ENCODE data around the gene LDB2.
"Not testable (repeated sequence)": the region's sequence is repeated elsewhere in the genome, so short reads cannot be mapped to it uniquely, and the experiment has no call there.

LDB2 gene

GRCh38 chr4:16897991-16898827 lies at the start of gene LDB2:
LDB2 (minus strand) TSS chr4:16898645.
- H3K36me3 ChIP-seq (ENCODE audit: insufficient read depth, insufficient read length, low read length), result no peaks in the 10 kb centered on the region
- H3K4me1 ChIP-seq (ENCODE audit: insufficient read depth, insufficient read length), result no peaks in the 10 kb centered on the region

GRCh38 chr4:16942491-16942890 lies 44.0 kb upstream of the LDB2 start:
- H3K9me3 ChIP-seq (ENCODE audit: insufficient read depth, low read length), result peaks cover 13% of the 10 kb centered on the region; the same call in 1 of the 2 replicates
- no peaks in the 10 kb centered on the region for H3K4me1 ChIP-seq (ENCODE audit: insufficient read depth, insufficient read length)
- no peaks in the 10 kb centered on the region for H3K27me3 ChIP-seq (ENCODE audit: insufficient read depth, insufficient read length)
- H3K4me3 ChIP-seq (ENCODE audit: insufficient read length, low read depth), result no peak overlapping the region
- DNase-seq (ENCODE audit: low read depth, low spot score), result no peak
- no peak for TF ChIP-seq SUZ12 (IDR thresholded peaks at IDR 0.05; ENCODE audit: extremely low read depth, insufficient read depth, insufficient read length)
- no peak for TF ChIP-seq YY1 (IDR thresholded peaks at IDR 0.05; ENCODE audit: insufficient read depth, insufficient read length)
- TF ChIP-seq ZNF274 (IDR thresholded peaks at IDR 0.05; ENCODE audit: low read depth, low read length), result no peak
- H3K9ac ChIP-seq (ENCODE audit: insufficient read length, low read depth), result no peak overlapping the region
- no peaks in the 10 kb centered on the region for H3K36me3 ChIP-seq (ENCODE audit: insufficient read depth, insufficient read length, low read length)

More at GRCh38 chr4:16897991-16898827, at the start of gene LDB2:
- Histone ChIP-seq H3K27me3 (ENCODE audit: insufficient read depth, insufficient read length) (no peaks in the 10 kb centered on the region), H3K4me3 (ENCODE audit: insufficient read length, low read depth) (peak within 1 kb of the TSS; percentile 73), H3K9ac (ENCODE audit: insufficient read length, low read depth) (peak within 1 kb of the TSS; percentile 76), H3K9me3 (ENCODE audit: insufficient read depth, low read length) (no peaks in the 10 kb centered on the region)
- TF ChIP-seq ZNF274 (IDR thresholded peaks at IDR 0.05; ENCODE audit: low read depth, low read length), result no peak
- TF ChIP-seq YY1 (IDR thresholded peaks at IDR 0.05; ENCODE audit: insufficient read depth, insufficient read length), result no peak
- TF ChIP-seq SUZ12 (IDR thresholded peaks at IDR 0.05; ENCODE audit: extremely low read depth, insufficient read depth, insufficient read length), result no peak
- DNase-seq (ENCODE audit: low read depth, low spot score), result no peak

DNA sequence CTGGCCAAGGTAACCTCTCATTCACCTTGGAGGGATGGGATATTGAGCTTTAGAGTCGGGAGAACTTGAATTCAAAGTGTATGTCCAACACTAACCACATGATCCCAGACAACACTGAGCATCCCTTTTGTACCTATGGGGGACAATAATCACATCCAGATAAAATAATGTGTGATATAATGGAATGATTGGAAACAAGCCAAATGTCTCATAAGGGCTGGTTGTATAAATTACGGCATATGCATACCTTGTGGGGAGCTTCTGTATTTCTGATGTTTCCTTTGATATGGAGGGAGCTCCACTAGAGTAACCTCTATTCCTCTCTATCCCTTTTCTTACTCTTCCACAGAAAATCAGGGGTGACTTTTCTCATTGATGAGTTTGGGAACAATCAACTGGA lies 40.7 kb upstream of the LDB2 start:
- DNase-seq (ENCODE audit: low read depth, low spot score), result no peak
- no peak overlapping the region for H3K4me3 ChIP-seq (ENCODE audit: insufficient read length, low read depth)
- no peak overlapping the region for H3K9ac ChIP-seq (ENCODE audit: insufficient read length, low read depth)
- no peaks in the 10 kb centered on the region for H3K27me3 ChIP-seq (ENCODE audit: insufficient read depth, insufficient read length)
- no peaks in the 10 kb centered on the region for H3K36me3 ChIP-seq (ENCODE audit: insufficient read depth, insufficient read length, low read length)
- peaks cover 13% of the 10 kb centered on the region; the same call in 1 of the 2 replicates for H3K9me3 ChIP-seq (ENCODE audit: insufficient read depth, low read length)
- no peaks in the 10 kb centered on the region for H3K4me1 ChIP-seq (ENCODE audit: insufficient read depth, insufficient read length)
- no peak for TF ChIP-seq SUZ12 (IDR thresholded peaks at IDR 0.05; ENCODE audit: extremely low read depth, insufficient read depth, insufficient read length)
- no peak for TF ChIP-seq ZNF274 (IDR thresholded peaks at IDR 0.05; ENCODE audit: low read depth, low read length)
- TF ChIP-seq YY1 (IDR thresholded peaks at IDR 0.05; ENCODE audit: insufficient read depth, insufficient read length), result no peak

DNA sequence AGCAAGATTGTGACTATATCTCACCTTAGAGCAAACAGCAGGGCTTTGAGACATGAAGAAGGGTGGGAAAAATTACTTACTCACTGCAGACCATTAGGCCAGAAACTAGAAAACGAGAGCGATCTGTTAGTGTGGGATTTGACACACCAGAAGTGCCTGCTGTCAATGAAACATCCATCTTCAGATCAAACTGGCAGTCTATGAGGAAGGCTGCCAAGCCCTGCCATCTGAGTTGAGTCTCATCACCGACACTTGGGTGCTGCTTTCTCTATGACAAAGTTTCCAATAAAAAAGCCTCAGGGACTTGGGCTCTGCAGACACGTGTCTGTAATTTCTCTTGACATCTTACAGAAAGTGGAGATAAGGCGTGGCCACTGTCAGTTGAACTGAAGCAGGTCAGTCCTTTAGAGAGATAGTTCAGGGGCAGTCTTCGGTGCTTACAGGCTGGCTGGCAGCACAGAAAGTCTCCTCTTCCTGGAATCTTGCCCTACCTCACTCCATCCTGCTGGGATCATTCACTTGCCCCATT lies 40.1 kb upstream of the LDB2 start:
- no peak for DNase-seq (ENCODE audit: low read depth, low spot score)
- Histone ChIP-seq H3K4me1 (ENCODE audit: insufficient read depth, insufficient read length) (no peaks in the 10 kb centered on the region), H3K27me3 (ENCODE audit: insufficient read depth, insufficient read length) (no peaks in the 10 kb centered on the region), H3K9me3 (ENCODE audit: insufficient read depth, low read length) (peaks cover 13% of the 10 kb centered on the region; the same call in 1 of the 2 replicates), H3K9ac (ENCODE audit: insufficient read length, low read depth) (no peak overlapping the region), H3K4me3 (ENCODE audit: insufficient read length, low read depth) (no peak overlapping the region), H3K36me3 (ENCODE audit: insufficient read depth, insufficient read length, low read length) (no peaks in the 10 kb centered on the region)
- TF ChIP-seq SUZ12 (IDR thresholded peaks at IDR 0.05; ENCODE audit: extremely low read depth, insufficient read depth, insufficient read length), result no peak
- TF ChIP-seq YY1 (IDR thresholded peaks at IDR 0.05; ENCODE audit: insufficient read depth, insufficient read length), result no peak
- TF ChIP-seq ZNF274 (IDR thresholded peaks at IDR 0.05; ENCODE audit: low read depth, low read length), result no peak

- DNase-seq (ENCODE audit: low read depth, low spot score), result no peak
- Histone ChIP-seq H3K27me3 (ENCODE audit: insufficient read depth, insufficient read length) (no peaks in the 10 kb centered on the region), H3K9ac (ENCODE audit: insufficient read length, low read depth) (no peak overlapping the region), H3K4me3 (ENCODE audit: insufficient read length, low read depth) (no peak overlapping the region), H3K9me3 (ENCODE audit: insufficient read depth, low read length) (no peaks in the 10 kb centered on the region), H3K36me3 (ENCODE audit: insufficient read depth, insufficient read length, low read length) (no peaks in the 10 kb centered on the region), H3K4me1 (ENCODE audit: insufficient read depth, insufficient read length) (peaks cover 2% of the 10 kb centered on the region)
- TF ChIP-seq ZNF274 (IDR thresholded peaks at IDR 0.05; ENCODE audit: low read depth, low read length) (no peak), SUZ12 (IDR thresholded peaks at IDR 0.05; ENCODE audit: extremely low read depth, insufficient read depth, insufficient read length) (no peak), YY1 (IDR thresholded peaks at IDR 0.05; ENCODE audit: insufficient read depth, insufficient read length) (no peak)
These were observed 33.2 kb upstream of the LDB2 start for GRCh38 chr4:16931339-16932305.

DNA sequence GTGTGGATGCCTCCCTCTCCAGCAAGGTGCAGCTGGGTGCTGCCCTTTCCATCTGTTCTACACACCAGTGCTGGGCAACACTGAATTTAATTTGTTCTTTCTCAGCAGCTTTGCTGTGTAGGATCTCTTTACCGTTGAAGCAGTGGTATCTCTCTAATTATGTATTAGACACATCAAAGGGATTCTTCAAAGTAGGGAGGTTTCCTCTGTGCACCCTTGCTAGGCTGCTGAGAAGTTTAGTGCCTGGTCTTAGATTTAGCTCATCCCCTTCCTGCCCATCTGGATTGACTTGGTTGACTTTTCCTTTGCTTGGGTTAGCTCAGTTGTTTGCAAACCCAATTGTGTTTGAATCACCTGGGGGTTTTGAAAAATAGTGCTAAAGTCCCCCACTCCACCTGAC lies 27.8 kb upstream of the LDB2 start:
- TF ChIP-seq YY1 (IDR thresholded peaks at IDR 0.05; ENCODE audit: insufficient read depth, insufficient read length), result no peak
- TF ChIP-seq ZNF274 (IDR thresholded peaks at IDR 0.05; ENCODE audit: low read depth, low read length), result no peak
- no peak for TF ChIP-seq SUZ12 (IDR thresholded peaks at IDR 0.05; ENCODE audit: extremely low read depth, insufficient read depth, insufficient read length)
- H3K36me3 ChIP-seq (ENCODE audit: insufficient read depth, insufficient read length, low read length), result no peaks in the 10 kb centered on the region
- no peaks in the 10 kb centered on the region for H3K9me3 ChIP-seq (ENCODE audit: insufficient read depth, low read length)
- H3K4me1 ChIP-seq (ENCODE audit: insufficient read depth, insufficient read length), result peaks cover under 1% of the 10 kb centered on the region
- H3K27me3 ChIP-seq (ENCODE audit: insufficient read depth, insufficient read length), result no peaks in the 10 kb centered on the region
- no peak overlapping the region for H3K4me3 ChIP-seq (ENCODE audit: insufficient read length, low read depth)
- DNase-seq (ENCODE audit: low read depth, low spot score), result no peak
- no peak overlapping the region for H3K9ac ChIP-seq (ENCODE audit: insufficient read length, low read depth)

GRCh38 chr4:16918716-16919115 lies 20.3 kb upstream of the LDB2 start:
- not testable (repeated sequence) for DNase-seq (ENCODE audit: low read depth, low spot score); H3K4me1 ChIP-seq (ENCODE audit: insufficient read depth, insufficient read length); H3K36me3 ChIP-seq (ENCODE audit: insufficient read depth, insufficient read length, low read length); H3K27me3 ChIP-seq (ENCODE audit: insufficient read depth, insufficient read length)
- peak overlapping the region; percentile 45 for H3K4me3 ChIP-seq (ENCODE audit: insufficient read length, low read depth)
- peak overlapping the region; percentile 65 for H3K9ac ChIP-seq (ENCODE audit: insufficient read length, low read depth)
- peaks cover 21% of the 10 kb centered on the region for H3K9me3 ChIP-seq (ENCODE audit: insufficient read depth, low read length)

Data from NT2/D1 (cell line).